OCI-LY7 (cell line): ENCODE results near the gene GABRB3.

Source experiments
- CTCF ChIP-seq: fragments of 200-600 bp; sonication (generic); conservative IDR thresholded peaks from 2 replicates; pipeline ENCODE4 v1.5.1; 2014; ENCODE audit warnings: mild to moderate bottlenecking, antibody characterized with exemption, low read length, moderate library complexity, mixed read lengths
- EZH2phosphoT487 ChIP-seq: fragments of 200-600 bp; sonication (generic); IDR thresholded peaks from 2 replicates; pipeline ENCODE4 v1.6.1; 2018; ENCODE audit warnings: low read depth, borderline replicate concordance, mild to moderate bottlenecking, mixed run types, antibody characterized with exemption, low read length, moderate library complexity, mixed read lengths

- TF ChIP-seq CTCF (no peak), EZH2phosphoT487 (no peak)
Observed at GRCh38 chr15:26744894-26745293, 28.0 kb downstream of the GABRB3 start.
